Measurements from ENCODE around the gene ZAR1L.
A peak's percentile ranks its signal among the peaks of the same experiment; 100 is the strongest.
"Not testable (repeated sequence)": the region's sequence is repeated elsewhere in the genome, so short reads cannot be mapped to it uniquely, and the experiment has no call there.

ZAR1L gene, protein sequence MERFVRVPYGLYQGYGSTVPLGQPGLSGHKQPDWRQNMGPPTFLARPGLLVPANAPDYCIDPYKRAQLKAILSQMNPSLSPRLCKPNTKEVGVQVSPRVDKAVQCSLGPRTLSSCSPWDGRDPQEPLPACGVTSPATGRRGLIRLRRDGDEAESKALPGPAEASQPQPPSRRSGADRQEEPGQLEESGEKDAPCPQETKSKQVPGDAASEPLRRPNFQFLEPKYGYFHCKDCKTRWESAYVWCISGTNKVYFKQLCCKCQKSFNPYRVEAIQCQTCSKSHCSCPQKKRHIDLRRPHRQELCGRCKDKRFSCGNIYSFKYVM

DNA sequence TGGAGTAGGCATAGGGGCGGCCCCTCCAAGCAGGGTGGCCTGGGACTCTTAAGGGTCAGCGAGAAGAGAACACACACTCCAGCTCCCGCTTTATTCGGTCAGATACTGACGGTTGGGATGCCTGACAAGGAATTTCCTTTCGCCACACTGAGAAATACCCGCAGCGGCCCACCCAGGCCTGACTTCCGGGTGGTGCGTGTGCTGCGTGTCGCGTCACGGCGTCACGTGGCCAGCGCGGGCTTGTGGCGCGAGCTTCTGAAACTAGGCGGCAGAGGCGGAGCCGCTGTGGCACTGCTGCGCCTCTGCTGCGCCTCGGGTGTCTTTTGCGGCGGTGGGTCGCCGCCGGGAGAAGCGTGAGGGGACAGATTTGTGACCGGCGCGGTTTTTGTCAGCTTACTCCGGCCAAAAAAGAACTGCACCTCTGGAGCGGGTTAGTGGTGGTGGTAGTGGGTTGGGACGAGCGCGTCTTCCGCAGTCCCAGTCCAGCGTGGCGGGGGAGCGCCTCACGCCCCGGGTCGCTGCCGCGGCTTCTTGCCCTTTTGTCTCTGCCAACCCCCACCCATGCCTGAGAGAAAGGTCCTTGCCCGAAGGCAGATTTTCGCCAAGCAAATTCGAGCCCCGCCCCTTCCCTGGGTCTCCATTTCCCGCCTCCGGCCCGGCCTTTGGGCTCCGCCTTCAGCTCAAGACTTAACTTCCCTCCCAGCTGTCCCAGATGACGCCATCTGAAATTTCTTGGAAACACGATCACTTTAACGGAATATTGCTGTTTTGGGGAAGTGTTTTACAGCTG is at the start of gene ZAR1L, which contains the start of gene BRCA2:
Gene ZAR1L (minus strand): TSS at position 126 of the 790 bp plus-strand sequence. CDS start 3,438 bp downstream, outside the sequence.
Gene BRCA2 (plus strand): TSS at position 271 of the 790 bp plus-strand sequence. CDS start 953 bp downstream, outside the sequence.
- DNase-seq (ENCODE audit: low read depth in 1 of 2, low spot score in 1 of 2): peak; percentile 66 to 76

DNA sequence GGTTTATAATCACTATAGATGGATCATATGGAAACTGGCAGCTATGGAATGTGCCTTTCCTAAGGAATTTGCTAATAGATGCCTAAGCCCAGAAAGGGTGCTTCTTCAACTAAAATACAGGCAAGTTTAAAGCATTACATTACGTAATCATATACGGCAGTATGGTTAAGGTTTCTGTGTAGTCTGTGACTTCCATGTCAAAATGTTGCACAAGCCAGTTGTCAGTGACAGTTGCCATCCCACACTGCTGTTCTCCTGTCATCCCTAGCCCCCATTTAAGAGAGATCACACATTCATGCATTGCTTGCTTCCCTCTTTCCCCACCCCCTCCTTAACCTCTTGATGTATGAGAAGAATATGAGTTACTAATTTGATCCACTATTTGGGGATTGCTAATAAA is 47.4 kb upstream of the ZAR1L start:
- DNase-seq (ENCODE audit: low read depth in 1 of 2, low spot score in 1 of 2): no peak

- not testable (repeated sequence) for DNase-seq (ENCODE audit: low read depth in 1 of 2, low spot score in 1 of 2)
Measured at GRCh38 chr13:32355935-32356334, 40.8 kb upstream of the ZAR1L start.

- no peak for DNase-seq (ENCODE audit: low read depth in 1 of 2, low spot score in 1 of 2)
Measured at GRCh38 chr13:32354040-32354439, 38.9 kb upstream of the ZAR1L start.

- not testable (repeated sequence) for DNase-seq (ENCODE audit: low read depth in 1 of 2, low spot score in 1 of 2)
Measured at GRCh38 chr13:32350839-32351441, 35.8 kb upstream of the ZAR1L start.

GRCh38 chr13:32347651-32348050 is 32.5 kb upstream of the ZAR1L start:
- DNase-seq (ENCODE audit: low read depth in 1 of 2, low spot score in 1 of 2): no peak

DNA sequence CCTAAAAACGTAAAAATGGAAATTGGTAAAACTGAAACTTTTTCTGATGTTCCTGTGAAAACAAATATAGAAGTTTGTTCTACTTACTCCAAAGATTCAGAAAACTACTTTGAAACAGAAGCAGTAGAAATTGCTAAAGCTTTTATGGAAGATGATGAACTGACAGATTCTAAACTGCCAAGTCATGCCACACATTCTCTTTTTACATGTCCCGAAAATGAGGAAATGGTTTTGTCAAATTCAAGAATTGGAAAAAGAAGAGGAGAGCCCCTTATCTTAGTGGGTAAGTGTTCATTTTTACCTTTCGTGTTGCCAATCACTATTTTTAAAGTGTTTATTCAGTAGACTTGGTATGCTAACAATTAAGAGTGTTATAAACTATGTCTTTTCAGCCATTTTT is 25.8 kb upstream of the ZAR1L start:
- no peak for DNase-seq (ENCODE audit: low read depth in 1 of 2, low spot score in 1 of 2)

DNA sequence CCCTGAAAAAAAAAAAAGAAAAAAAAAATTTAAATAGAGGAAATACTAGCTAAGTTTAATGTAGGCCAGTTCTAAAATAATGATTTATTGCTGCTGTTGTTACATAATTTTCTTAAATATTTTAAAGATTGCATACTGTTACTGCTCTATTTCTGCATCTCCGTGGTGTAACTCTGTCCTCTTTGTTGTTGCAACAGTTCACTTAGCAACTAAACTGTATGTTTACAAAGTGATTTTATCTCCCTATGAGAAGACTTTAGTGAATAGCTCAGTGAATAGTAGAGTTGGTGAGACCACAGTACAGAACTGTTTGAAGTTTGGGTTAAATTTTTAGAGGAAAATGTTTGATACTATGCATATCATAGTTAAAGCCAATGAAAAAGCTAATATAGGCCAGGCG is 19.5 kb upstream of the ZAR1L start:
- no peak for DNase-seq (ENCODE audit: low read depth in 1 of 2, low spot score in 1 of 2)

- DNase-seq (ENCODE audit: low read depth in 1 of 2, low spot score in 1 of 2): no peak
Measured at GRCh38 chr13:32330441-32330840, 15.3 kb upstream of the ZAR1L start.

DNA sequence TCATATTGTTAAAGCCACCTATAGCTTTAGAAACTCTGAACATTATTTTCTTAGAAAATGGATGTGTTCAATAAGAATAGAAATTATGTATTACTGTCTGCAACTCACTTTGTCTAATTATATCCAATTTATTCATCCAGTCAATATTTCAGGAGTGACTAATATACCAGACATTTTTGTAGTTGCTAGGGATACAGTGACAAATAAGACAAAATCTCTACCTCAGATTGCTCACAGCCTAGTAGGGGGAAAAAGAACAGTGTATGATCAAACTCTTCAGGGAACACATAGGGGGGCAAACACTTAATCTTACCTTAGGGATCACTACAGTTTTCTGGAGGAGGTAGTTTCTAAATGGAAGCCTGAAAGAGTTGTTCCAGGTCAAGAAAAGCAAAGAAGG is 8.7 kb upstream of the ZAR1L start:
- no peak for DNase-seq (ENCODE audit: low read depth in 1 of 2, low spot score in 1 of 2)

DNA sequence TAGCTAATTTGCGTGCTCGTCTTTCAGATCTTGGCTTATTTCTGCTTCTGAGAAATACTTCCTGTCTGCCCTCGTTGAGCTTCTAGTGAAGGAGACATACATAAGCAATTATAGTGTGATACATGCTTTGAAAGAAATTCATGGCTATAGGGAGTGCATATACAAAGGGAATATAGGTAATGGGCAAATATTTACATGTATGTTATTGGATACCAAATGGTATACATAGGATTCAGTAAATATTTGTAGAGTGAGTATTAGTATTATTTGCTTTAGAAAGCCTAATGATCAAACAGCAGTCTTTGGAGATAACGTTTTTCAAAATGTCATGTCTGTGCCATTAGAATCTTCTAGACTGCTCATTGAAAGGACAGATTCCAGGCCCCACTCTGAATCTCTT is 5.4 kb upstream of the ZAR1L start:
- no peak for DNase-seq (ENCODE audit: low read depth in 1 of 2, low spot score in 1 of 2)

- no peak for DNase-seq (ENCODE audit: low read depth in 1 of 2, low spot score in 1 of 2)
Measured at GRCh38 chr13:32317716-32318465, 2.7 kb upstream of the ZAR1L start.

DNA sequence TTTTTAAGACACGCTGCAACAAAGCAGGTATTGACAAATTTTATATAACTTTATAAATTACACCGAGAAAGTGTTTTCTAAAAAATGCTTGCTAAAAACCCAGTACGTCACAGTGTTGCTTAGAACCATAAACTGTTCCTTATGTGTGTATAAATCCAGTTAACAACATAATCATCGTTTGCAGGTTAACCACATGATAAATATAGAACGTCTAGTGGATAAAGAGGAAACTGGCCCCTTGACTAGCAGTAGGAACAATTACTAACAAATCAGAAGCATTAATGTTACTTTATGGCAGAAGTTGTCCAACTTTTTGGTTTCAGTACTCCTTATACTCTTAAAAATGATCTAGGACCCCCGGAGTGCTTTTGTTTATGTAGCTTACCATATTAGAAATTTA is 1.3 kb upstream of the ZAR1L start:
- no peak for DNase-seq (ENCODE audit: low read depth in 1 of 2, low spot score in 1 of 2)

DNA sequence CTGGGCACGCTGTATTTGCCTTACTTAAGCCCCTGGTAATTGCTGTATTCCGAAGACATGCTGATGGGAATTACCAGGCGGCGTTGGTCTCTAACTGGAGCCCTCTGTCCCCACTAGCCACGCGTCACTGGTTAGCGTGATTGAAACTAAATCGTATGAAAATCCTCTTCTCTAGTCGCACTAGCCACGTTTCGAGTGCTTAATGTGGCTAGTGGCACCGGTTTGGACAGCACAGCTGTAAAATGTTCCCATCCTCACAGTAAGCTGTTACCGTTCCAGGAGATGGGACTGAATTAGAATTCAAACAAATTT is 821 bp upstream of the ZAR1L start:
- peak in 1 of 2 donors; percentile 1 for DNase-seq (ENCODE audit: low read depth in 1 of 2, low spot score in 1 of 2)

GRCh38 chr13:32314271-32315237 is 609 bp downstream of the ZAR1L start:
- DNase-seq (ENCODE audit: low read depth in 1 of 2, low spot score in 1 of 2): peak in 1 of 2 donors; percentile 19

- DNase-seq (ENCODE audit: low read depth in 1 of 2, low spot score in 1 of 2): no peak
Measured at GRCh38 chr13:32311188-32311897, 3.8 kb downstream of the ZAR1L start.

GRCh38 chr13:32310134-32310706 is 4.9 kb downstream of the ZAR1L start:
- DNase-seq (ENCODE audit: low read depth in 1 of 2, low spot score in 1 of 2): no peak

DNA sequence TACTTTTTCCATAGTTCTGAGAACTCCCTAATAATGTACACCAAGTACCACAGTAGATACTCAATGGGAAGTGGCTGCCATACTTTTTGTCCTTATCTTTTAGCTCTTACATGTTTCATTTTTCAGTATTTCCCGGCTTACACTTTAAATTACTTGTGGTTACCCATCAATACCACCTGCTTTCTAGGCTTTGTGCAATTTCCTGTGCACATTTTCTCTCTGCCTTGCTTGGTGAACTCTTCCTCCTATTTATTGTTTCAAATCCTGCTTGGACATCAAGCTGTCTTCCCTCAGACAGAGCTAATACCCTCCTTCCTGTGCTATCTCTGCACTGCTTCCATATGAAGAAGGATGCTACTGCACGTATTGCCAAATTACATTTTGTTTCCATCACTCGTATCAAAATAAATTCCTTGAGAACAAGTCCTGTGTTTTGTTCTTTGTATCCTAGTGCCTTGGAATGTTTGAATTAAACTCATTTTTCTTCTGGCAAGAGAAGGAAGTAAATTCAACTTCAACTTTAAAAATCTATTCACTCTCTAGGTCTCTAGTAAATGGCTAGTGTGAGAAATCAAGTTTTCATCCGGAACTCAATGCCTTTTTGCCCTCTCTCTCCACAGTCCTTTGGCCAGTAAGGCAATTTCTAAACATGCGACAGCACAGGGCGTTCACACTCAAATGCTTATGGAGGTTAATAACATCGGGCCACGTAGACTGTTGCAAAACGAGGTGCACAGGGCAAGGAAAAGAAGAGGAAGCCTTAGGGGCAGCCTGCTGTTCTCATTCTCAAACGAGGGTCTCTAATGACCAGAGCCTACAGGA is 5.6 kb downstream of the ZAR1L start:
- DNase-seq (ENCODE audit: low read depth in 1 of 2, low spot score in 1 of 2): no peak
